HFFc6 (cell line): ENCODE results near the gene CRACR2A. TPM values are rescaled to one million over a fixed set of nuclear protein-coding genes. Genes with fewer than 3 reads are reported as not detected.
A peak's percentile ranks its signal among the peaks of the same experiment; 100 is the strongest.

Source experiments
- DNase-seq: peaks from one replicate; pipeline ENCODE4 v3.0.0-alpha.2; 2018
- H3K27ac Mint-ChIP-seq: 2 replicates; pipeline ENCODE4 v1.8.0; 2020; ENCODE audit warnings: mild to moderate bottlenecking, mixed read lengths
- H3K27me3 Mint-ChIP-seq: 2 replicates; pipeline ENCODE4 v1.8.0; 2021; ENCODE audit warnings: mild to moderate bottlenecking, moderate library complexity, mixed read lengths; ENCODE audit not compliant: insufficient read depth
- H3K36me3 Mint-ChIP-seq: 2 replicates; pipeline ENCODE4 v1.8.0; 2021; ENCODE audit warnings: low read depth, mixed read lengths
- H3K4me1 Mint-ChIP-seq: 2 replicates; pipeline ENCODE4 v1.8.0; 2020; ENCODE audit warnings: low read depth, mixed read lengths
- H3K4me3 Mint-ChIP-seq: 2 replicates; pipeline ENCODE4 v1.8.0; 2020; ENCODE audit warnings: mild to moderate bottlenecking, moderate library complexity, mixed read lengths
- H3K9me3 Mint-ChIP-seq: 2 replicates; pipeline ENCODE4 v1.8.0; 2020; ENCODE audit warnings: mild to moderate bottlenecking, mixed read lengths
- total RNA-seq, 6 experiments: library from RNA; stranded (reverse); fragmentation: NEBNext Ultra II Directional; extraction: Animal tissue kit (Norgen Biotek cat#: 25700); gene quantifications; 2 replicates in 1 of 6; 3 replicates in 5 of 6; pipeline ENCODE4 v1.2.3, GENCODE V29; 2021
- TF ChIP-seq, protein P1 (sequence below): fragments of 200-600 bp; sonication (generic); IDR thresholded peaks from 2 replicates; pipeline ENCODE4 v1.5.0; 2021; ENCODE audit warnings: antibody characterized with exemption, mild to moderate bottlenecking

Gene CRACR2A
- total RNA-seq, 6 experiments from 2014 or later = 0.13 to 0.37 (median 0.18) TPM

DNA sequence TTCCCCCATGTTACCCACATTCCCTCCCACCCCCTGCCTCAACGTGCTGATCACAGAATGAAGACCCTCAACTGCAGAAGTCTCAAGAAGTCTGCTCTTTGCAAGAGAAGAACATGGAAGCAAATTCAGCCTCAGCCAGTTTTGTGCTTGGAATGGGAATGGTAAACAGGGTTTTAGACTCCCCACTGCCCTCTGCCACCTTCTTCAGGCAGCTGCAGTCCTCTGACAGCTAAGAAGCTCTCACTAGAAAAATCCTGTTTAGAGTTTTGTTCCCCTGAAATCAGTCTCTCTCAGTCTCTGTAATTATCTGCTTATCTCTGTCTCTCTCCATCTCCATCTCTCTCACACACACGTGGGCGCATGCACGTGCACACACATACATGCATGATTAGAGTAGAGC, 85.4 kb downstream of the CRACR2A start:
- H3K9me3 Mint-ChIP-seq = no peaks in the 10 kb centered on the region
- no peaks in the 10 kb centered on the region; the same call in 1 of the 2 replicates for H3K4me1 Mint-ChIP-seq
- no peak for DNase-seq
- no peak overlapping the region for H3K4me3 Mint-ChIP-seq
- peaks cover 14% of the 10 kb centered on the region for H3K27me3 Mint-ChIP-seq
- TF ChIP-seq, protein P1, sequence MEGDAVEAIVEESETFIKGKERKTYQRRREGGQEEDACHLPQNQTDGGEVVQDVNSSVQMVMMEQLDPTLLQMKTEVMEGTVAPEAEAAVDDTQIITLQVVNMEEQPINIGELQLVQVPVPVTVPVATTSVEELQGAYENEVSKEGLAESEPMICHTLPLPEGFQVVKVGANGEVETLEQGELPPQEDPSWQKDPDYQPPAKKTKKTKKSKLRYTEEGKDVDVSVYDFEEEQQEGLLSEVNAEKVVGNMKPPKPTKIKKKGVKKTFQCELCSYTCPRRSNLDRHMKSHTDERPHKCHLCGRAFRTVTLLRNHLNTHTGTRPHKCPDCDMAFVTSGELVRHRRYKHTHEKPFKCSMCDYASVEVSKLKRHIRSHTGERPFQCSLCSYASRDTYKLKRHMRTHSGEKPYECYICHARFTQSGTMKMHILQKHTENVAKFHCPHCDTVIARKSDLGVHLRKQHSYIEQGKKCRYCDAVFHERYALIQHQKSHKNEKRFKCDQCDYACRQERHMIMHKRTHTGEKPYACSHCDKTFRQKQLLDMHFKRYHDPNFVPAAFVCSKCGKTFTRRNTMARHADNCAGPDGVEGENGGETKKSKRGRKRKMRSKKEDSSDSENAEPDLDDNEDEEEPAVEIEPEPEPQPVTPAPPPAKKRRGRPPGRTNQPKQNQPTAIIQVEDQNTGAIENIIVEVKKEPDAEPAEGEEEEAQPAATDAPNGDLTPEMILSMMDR = no peak
- no peaks in the 10 kb centered on the region for H3K36me3 Mint-ChIP-seq
- no peak overlapping the region for H3K27ac Mint-ChIP-seq

DNA sequence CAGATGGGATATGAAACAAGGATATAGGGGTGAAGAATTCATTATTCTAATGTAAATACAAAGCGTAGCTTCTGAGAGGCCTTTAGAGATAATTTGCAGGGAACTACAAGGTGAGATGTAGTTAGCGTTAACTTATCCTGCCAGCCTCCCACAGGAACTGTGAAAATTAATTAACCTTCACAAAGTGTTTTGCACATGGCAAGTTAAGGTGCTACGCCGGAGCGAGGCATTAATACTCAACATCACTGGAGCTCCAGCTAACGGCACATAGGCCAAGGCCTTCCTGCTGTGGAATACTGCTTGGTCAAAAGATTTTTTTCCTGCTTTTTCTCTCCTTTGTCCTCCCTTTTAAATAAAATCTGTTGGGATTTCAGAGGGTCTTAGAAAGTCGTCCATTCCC, 86.5 kb downstream of the CRACR2A start:
- Mint-ChIP-seq H3K27me3 (peaks cover 12% of the 10 kb centered on the region), H3K27ac (no peak overlapping the region), H3K4me3 (no peak overlapping the region), H3K4me1 (no peaks in the 10 kb centered on the region; the same call in 1 of the 2 replicates), H3K36me3 (no peaks in the 10 kb centered on the region), H3K9me3 (no peaks in the 10 kb centered on the region)
- TF ChIP-seq, protein P1 = no peak
- DNase-seq = no peak

DNA sequence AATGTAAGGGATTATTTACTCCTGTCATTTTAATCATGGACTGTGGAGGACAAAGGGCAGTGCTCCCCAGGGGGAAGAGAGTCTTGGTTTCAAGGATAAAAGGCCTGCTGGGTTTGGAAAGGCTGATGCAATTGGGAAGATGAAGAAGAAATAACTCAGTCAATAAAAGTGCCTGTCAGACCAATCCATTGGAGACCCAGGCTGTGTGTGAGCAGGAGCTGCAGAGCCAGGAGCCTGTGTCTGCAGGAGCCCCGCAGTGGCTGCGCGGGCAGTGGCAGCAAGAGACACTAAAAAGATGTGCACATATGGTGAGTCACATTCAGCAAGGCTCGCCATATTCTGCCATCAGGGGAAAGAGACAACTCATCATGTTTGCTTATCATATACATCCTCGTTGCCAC, 90.4 kb downstream of the CRACR2A start:
- Mint-ChIP-seq H3K9me3 (no peaks in the 10 kb centered on the region), H3K36me3 (no peaks in the 10 kb centered on the region), H3K4me1 (no peaks in the 10 kb centered on the region), H3K4me3 (no peak overlapping the region), H3K27me3 (peaks cover 13% of the 10 kb centered on the region), H3K27ac (no peak overlapping the region)
- no peak for DNase-seq
- TF ChIP-seq, protein P1 = no peak

DNA sequence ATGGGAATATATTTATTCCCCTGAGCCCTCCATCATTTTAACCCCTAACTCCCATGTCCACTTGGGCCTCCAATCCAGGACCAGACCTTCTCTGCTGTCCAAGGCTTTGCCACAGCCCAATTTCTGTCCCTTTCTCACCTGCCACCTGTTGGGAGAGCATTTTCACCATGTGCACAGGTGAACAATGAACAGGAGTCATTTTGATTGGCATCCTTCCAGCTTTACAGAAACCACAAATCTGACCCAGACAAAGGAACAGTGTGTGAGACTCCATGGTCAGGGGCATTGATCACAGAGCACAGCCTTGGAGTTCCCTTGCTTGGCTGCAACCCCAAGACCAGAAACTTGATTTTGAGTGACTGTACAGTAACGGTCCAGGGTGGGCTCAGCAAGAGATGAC, 91.9 kb downstream of the CRACR2A start:
- TF ChIP-seq, protein P1 = no peak
- H3K27me3 Mint-ChIP-seq = peaks cover 10% of the 10 kb centered on the region; the same call in 1 of the 2 replicates
- no peaks in the 10 kb centered on the region for H3K9me3 Mint-ChIP-seq
- H3K4me1 Mint-ChIP-seq = no peaks in the 10 kb centered on the region
- DNase-seq = no peak
- H3K27ac Mint-ChIP-seq = no peak overlapping the region
- H3K36me3 Mint-ChIP-seq = no peaks in the 10 kb centered on the region
- no peak overlapping the region for H3K4me3 Mint-ChIP-seq

DNA sequence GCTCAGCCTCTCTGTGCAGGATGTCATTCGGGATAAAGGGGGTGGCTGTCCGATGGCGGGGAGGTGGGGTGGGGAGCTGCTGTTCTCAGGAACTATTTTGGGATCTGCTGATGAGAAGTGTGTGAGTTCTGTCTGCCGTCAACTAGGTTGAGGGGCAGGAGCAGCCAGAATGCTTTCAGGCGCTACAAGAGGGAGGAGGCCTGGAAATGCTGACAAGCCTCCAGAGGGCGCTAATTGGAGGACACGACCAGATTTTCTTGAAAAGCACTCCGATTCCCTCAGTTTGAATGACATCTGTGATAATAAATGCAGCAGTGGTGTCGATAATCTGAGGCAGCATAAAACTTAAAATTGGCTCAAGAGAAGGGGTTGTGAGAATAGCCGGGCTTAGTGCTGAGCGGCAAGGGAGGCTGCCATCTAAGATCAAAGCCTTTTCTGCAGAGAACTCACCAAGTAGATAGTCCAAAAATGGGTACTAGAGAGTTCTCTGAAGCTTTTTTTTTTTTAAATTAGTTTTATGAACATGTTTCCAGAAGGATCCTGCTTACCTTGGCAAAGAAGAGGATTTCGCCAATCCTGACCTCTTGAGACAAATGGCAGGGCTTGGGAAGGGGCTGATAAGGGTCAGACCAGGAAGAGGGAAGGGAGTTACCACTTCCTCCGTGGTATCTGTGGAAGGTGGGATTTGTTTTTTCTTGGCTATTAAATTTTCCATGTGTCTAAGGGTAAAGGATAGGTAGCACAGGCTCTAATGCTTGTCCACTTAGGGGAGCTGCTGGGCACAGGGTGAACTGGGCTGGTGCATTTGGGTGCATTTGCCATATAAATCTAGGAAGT, 94.4 kb downstream of the CRACR2A start:
- Mint-ChIP-seq H3K27ac (no peak overlapping the region), H3K27me3 (peaks cover 20% of the 10 kb centered on the region; the same call in 1 of the 2 replicates), H3K4me1 (no peaks in the 10 kb centered on the region), H3K36me3 (no peaks in the 10 kb centered on the region), H3K4me3 (no peak overlapping the region), H3K9me3 (no peaks in the 10 kb centered on the region)
- peak; percentile 2 for DNase-seq
- TF ChIP-seq, protein P1 = peak; percentile 78
